Stimulated activated effector memory CD8-positive, alpha-beta T cell treated with anti-CD3 and anti-CD28 coated beads, Interleukin-12 subunit alpha, Interleukin-12 subunit beta, amount 100 ng/mL, for 72 hours (primary cell): Measurements from ENCODE around the gene KCNIP4.
"Not testable (repeated sequence)": the region's sequence is repeated elsewhere in the genome, so short reads cannot be mapped to it uniquely, and the experiment has no call there.

Experiments used
- ATAC-seq: fragments of 150-1000 bp; cut with Tn5 transposase; 2 replicates; pipeline ENCODE4 v1.10.0; 2021
- DNase-seq, 2 donors: peaks; one replicate each; pipeline ENCODE4 v3.0.0; 2021 to 2022; ENCODE audit warnings: low spot score in 2 of 2
- H3K27ac Mint-ChIP-seq: one replicate; pipeline ENCODE4 v1.8.0; 2022; ENCODE audit warnings: mild to moderate bottlenecking, mixed read lengths
- H3K36me3 Mint-ChIP-seq: one replicate; pipeline ENCODE4 v1.8.0; 2022; ENCODE audit warnings: mild to moderate bottlenecking, mixed read lengths
- H3K4me1 Mint-ChIP-seq: one replicate; pipeline ENCODE4 v1.8.0; 2022; ENCODE audit warnings: mixed read lengths
- H3K4me3 Mint-ChIP-seq: one replicate; pipeline ENCODE4 v1.8.0; 2022; ENCODE audit warnings: mild to moderate bottlenecking, mixed read lengths
- H3K9me3 Mint-ChIP-seq: one replicate; pipeline ENCODE4 v1.8.0; 2022; ENCODE audit warnings: mixed read lengths

Gene KCNIP4

GRCh38 chr4:20838476-20838875, 1110.1 kb downstream of the KCNIP4 start:
- no peak for DNase-seq
- Mint-ChIP-seq H3K4me1 (no peaks in the 10 kb centered on the region), H3K36me3 (no peaks in the 10 kb centered on the region), H3K27ac (no peak overlapping the region), H3K4me3 (no peak overlapping the region), H3K9me3 (peaks cover 4% of the 10 kb centered on the region)
- ATAC-seq, result no peak

GRCh38 chr4:20832826-20833225, 1115.7 kb downstream of the KCNIP4 start:
- no peak for DNase-seq
- Mint-ChIP-seq H3K4me1 (no peaks in the 10 kb centered on the region), H3K9me3 (no peaks in the 10 kb centered on the region), H3K27ac (no peak overlapping the region), H3K36me3 (no peaks in the 10 kb centered on the region), H3K4me3 (no peak overlapping the region)
- ATAC-seq, result no peak

- no peaks in the 10 kb centered on the region for H3K9me3 Mint-ChIP-seq
- DNase-seq, result no peak
- H3K4me3 Mint-ChIP-seq, result no peak overlapping the region
- no peak overlapping the region for H3K27ac Mint-ChIP-seq
- ATAC-seq, result no peak
- no peaks in the 10 kb centered on the region for H3K4me1 Mint-ChIP-seq
- H3K36me3 Mint-ChIP-seq, result no peaks in the 10 kb centered on the region
Measured at GRCh38 chr4:20831746-20832145, 1116.8 kb downstream of the KCNIP4 start.

- no peak overlapping the region for H3K4me3 Mint-ChIP-seq
- peaks cover 3% of the 10 kb centered on the region for H3K9me3 Mint-ChIP-seq
- no peaks in the 10 kb centered on the region for H3K4me1 Mint-ChIP-seq
- no peak overlapping the region for H3K27ac Mint-ChIP-seq
- no peaks in the 10 kb centered on the region for H3K36me3 Mint-ChIP-seq
- DNase-seq, result no peak
- no peak for ATAC-seq
Measured at GRCh38 chr4:20829617-20830357, 1118.8 kb downstream of the KCNIP4 start.

- ATAC-seq (no peak), DNase-seq (no peak)
- Mint-ChIP-seq H3K4me1 (no peaks in the 10 kb centered on the region), H3K36me3 (no peaks in the 10 kb centered on the region), H3K27ac (no peak overlapping the region), H3K4me3 (no peak overlapping the region), H3K9me3 (peaks cover 6% of the 10 kb centered on the region)
Measured at GRCh38 chr4:20825505-20825904, 1123.1 kb downstream of the KCNIP4 start.

GRCh38 chr4:20816287-20816686, 1132.3 kb downstream of the KCNIP4 start:
- ATAC-seq (no peak), DNase-seq (no peak)
- Mint-ChIP-seq H3K36me3 (no peaks in the 10 kb centered on the region), H3K4me1 (no peaks in the 10 kb centered on the region), H3K9me3 (peaks cover 11% of the 10 kb centered on the region), H3K27ac (no peak overlapping the region), H3K4me3 (no peak overlapping the region)

DNA sequence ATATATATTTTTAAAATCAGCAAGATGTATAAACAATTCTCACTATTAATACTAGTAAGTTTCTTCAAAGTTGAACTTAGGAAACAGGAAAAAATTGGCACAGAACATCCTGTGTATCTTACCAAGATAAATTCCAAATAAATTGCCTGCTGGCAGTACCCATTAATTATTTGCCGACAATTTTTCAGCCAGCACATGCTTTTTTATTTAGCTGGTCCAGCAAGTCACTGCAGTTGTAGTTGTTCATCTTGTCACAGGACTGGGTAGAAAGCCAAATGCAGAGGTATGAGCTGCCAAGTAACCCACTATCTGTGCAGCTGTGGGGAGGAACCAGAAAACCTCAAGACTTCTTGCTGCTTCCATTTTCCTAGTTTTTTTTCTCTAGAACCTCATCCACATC, 1134.9 kb downstream of the KCNIP4 start:
- no peak overlapping the region for H3K4me3 Mint-ChIP-seq
- ATAC-seq, result no peak
- peaks cover 8% of the 10 kb centered on the region for H3K9me3 Mint-ChIP-seq
- no peaks in the 10 kb centered on the region for H3K36me3 Mint-ChIP-seq
- H3K4me1 Mint-ChIP-seq, result no peaks in the 10 kb centered on the region
- no peak for DNase-seq
- no peak overlapping the region for H3K27ac Mint-ChIP-seq

DNA sequence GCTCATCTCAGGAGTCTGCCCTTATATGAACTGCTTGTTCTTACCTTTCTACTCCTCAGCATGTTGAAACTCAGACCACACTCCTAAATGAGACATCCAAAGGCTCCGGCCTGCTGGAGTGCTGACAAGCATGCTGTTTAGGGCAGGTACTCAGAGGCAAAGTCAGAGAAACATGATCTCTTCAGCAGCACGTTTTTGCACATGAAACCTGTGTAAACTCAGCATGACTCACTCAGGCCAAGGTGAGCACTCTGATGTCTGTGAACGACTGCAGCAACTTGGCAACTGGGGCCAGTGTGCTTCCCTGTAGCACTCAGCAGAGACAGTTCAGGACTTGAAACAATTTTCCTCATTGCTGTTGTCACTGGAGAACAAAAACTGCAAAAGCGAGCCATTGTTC, 1138.8 kb downstream of the KCNIP4 start:
- H3K36me3 Mint-ChIP-seq, result no peaks in the 10 kb centered on the region
- peaks cover 12% of the 10 kb centered on the region for H3K9me3 Mint-ChIP-seq
- no peaks in the 10 kb centered on the region for H3K4me1 Mint-ChIP-seq
- no peak for DNase-seq
- no peak overlapping the region for H3K27ac Mint-ChIP-seq
- ATAC-seq, result no peak
- no peak overlapping the region for H3K4me3 Mint-ChIP-seq

- H3K27ac Mint-ChIP-seq, result no peak overlapping the region
- H3K4me1 Mint-ChIP-seq, result no peaks in the 10 kb centered on the region
- no peak for DNase-seq
- H3K4me3 Mint-ChIP-seq, result no peak overlapping the region
- peaks cover 17% of the 10 kb centered on the region for H3K9me3 Mint-ChIP-seq
- no peaks in the 10 kb centered on the region for H3K36me3 Mint-ChIP-seq
- no peak for ATAC-seq
Measured at GRCh38 chr4:20805716-20806115, 1142.9 kb downstream of the KCNIP4 start.

GRCh38 chr4:20787940-20788665, 1160.5 kb downstream of the KCNIP4 start:
- DNase-seq, result no peak
- H3K27ac Mint-ChIP-seq, result no peak overlapping the region
- no peaks in the 10 kb centered on the region for H3K36me3 Mint-ChIP-seq
- no peak for ATAC-seq
- H3K9me3 Mint-ChIP-seq, result peaks cover 3% of the 10 kb centered on the region
- H3K4me3 Mint-ChIP-seq, result no peak overlapping the region
- no peaks in the 10 kb centered on the region for H3K4me1 Mint-ChIP-seq

DNA sequence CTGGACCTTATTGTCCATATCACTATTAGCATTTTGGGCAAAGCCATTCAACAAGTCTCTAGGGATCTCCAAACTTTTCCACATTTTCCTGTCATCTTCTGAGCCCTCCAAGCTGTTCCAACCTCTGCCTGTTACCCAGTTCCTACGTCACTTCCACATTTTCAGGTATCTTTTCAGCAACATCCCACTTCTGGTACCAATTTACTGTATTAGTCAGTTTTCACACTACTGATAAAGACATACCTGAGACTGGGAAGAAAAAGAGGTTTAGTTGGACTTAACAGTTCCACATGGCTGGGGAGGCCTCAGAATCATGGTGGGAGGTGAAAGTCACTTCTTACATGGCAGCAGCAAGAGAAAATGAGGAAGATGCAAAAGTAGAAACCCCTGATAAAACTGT, 1165.4 kb downstream of the KCNIP4 start:
- not testable (repeated sequence) for DNase-seq, H3K4me3 Mint-ChIP-seq, ATAC-seq, H3K4me1 Mint-ChIP-seq, H3K36me3 Mint-ChIP-seq, H3K27ac Mint-ChIP-seq
- H3K9me3 Mint-ChIP-seq, result peaks cover 18% of the 10 kb centered on the region

DNA sequence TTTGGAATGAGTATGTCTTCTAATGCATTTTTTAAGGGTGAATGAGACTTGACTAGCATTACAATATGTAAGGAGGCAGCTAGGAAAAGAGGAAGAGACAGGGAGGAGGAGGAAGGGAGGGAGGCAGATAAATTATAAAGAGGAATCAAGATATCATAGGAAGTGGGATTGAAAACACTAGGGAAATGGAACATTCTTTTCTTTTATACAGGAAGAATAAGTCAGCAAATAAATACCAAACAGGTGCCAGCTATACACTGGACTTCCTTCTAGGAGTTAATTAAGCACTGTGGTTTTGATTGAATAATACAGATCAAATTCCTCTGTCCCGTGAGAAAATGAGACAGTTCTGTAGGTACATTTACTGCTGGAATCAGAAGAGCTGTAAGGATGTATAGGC, 1169.7 kb downstream of the KCNIP4 start:
- Mint-ChIP-seq H3K4me1 (no peaks in the 10 kb centered on the region), H3K36me3 (no peaks in the 10 kb centered on the region), H3K27ac (no peak overlapping the region), H3K9me3 (peaks cover 18% of the 10 kb centered on the region), H3K4me3 (no peak overlapping the region)
- ATAC-seq (no peak), DNase-seq (no peak)

DNA sequence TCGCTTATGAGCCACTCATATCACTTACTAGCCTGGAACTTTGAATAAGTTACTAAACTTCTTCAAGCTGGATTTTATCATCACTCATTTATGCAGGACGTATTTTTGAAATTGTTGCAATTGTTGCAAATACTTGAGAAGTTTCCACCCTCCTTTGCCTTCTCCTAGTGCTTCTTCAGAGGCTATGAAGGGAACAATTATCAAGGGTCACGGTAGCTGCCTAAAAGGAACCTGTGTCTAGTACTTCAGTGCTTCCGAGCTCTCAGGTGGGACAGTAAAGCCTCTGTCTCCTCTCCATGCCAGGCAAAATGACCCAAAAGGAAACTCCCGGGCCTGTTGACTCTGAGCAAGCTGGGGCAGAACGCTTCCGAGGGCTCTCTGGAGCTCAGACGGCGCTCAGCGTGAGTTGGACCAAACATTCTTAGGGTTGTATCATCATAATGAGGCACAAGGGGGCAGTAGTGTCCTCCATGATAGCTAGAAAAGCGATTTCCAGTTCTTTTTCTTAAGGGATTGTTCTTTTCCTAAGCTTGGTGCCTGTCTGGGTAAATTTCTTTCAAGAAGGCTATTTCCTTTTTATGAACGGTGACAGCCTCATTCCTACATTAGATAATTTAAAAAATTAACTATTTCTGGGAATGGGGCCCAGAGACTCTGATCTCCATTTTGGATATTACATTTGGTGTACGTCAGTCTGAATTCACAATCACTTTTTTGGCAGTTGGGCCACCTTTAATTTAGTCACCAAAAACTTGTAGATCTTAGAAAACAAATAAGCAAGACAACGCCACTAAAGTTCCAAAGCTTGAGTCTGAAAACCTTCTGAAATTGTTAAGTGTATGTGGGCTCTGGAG, 1175.2 kb downstream of the KCNIP4 start:
- H3K4me1 Mint-ChIP-seq, result peaks cover 5% of the 10 kb centered on the region
- no peak overlapping the region for H3K4me3 Mint-ChIP-seq
- no peak overlapping the region for H3K27ac Mint-ChIP-seq
- DNase-seq, result peak; percentile 3 to 52
- no peaks in the 10 kb centered on the region for H3K9me3 Mint-ChIP-seq
- peak; percentile 58 for ATAC-seq
- H3K36me3 Mint-ChIP-seq, result no peaks in the 10 kb centered on the region

DNA sequence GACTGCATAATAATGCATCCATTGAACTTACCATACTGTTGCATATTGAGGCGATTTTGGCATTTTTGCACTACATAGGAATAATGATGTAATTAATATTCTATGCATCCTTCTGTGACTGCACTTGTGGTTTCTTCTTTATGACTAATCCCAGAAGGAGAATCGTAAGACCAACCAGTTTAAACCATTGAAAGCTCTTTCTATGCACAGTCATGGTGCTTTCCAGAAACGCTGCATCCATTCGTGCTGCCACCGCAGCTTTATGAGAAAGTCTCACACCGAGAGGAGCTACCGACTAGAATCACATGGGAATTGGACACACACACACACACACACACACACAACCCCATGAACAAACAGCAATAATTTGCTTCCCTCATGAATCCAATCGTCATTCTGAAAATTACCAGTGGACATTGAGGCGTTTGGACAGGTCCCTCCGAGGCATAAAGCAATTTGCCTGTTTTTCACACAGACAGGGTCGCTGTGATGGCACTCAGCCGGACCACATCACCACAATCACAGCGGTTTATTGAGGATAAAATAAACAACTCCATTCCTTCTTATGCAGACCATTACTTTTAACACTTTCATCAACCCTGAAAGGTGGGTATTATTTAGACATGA, 1184.1 kb downstream of the KCNIP4 start:
- H3K27ac Mint-ChIP-seq, result no peak overlapping the region
- H3K36me3 Mint-ChIP-seq, result no peaks in the 10 kb centered on the region
- no peak for ATAC-seq

DNA sequence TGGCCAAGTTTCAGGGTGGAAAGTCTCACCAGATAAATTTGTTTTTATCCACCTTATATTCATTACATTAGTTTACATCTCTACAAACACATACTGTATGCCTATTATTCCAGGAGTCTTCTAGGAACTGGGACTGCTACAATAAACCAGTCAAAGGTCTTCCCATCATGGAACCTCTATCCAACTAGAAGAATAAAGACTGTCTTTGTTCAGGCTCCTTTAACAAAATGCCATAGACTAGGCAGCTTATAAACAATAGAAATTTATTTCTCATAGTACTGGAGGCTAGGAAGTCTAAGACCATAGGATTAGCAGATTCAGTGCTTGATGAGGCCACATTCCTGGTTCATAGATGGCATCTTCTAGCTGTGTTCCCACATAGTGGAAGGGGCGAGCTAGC, 1186.7 kb downstream of the KCNIP4 start:
- Mint-ChIP-seq H3K4me3 (no peak overlapping the region), H3K9me3 (no peaks in the 10 kb centered on the region), H3K4me1 (no peaks in the 10 kb centered on the region), H3K36me3 (no peaks in the 10 kb centered on the region), H3K27ac (no peak overlapping the region)
- DNase-seq (no peak), ATAC-seq (no peak)

More for the DNA sequence above, 1184.1 kb downstream of the KCNIP4 start:
- no peak overlapping the region for H3K4me3 Mint-ChIP-seq
- DNase-seq, result no peak
- H3K9me3 Mint-ChIP-seq, result no peaks in the 10 kb centered on the region
- H3K4me1 Mint-ChIP-seq, result no peaks in the 10 kb centered on the region
